Subcutaneous adipose tissue (tissue), 4 donors: ENCODE data around the gene ARHGAP8. TPM values are rescaled to one million over a fixed set of nuclear protein-coding genes. Genes with fewer than 3 reads are reported as not detected.

Source experiments
- CTCF ChIP-seq: fragments of 450-650 bp; IDR thresholded peaks from one replicate; pipeline ENCODE4 v1.5.1; 2016; ENCODE audit warnings: low read depth, mild to moderate bottlenecking, control low read depth, antibody characterized with exemption, moderate library complexity
- total RNA-seq, 4 donors: library from RNA; depleted of rRNA; stranded (reverse); fragments of >200 nt; gene quantifications; one replicate each; pipeline ENCODE4 v1.1.0, GENCODE V29; 2016

Gene ARHGAP8
- total RNA-seq, 4 donors from 2014 or later = 1.3 to 13.4 (median 2.4) TPM

DNA sequence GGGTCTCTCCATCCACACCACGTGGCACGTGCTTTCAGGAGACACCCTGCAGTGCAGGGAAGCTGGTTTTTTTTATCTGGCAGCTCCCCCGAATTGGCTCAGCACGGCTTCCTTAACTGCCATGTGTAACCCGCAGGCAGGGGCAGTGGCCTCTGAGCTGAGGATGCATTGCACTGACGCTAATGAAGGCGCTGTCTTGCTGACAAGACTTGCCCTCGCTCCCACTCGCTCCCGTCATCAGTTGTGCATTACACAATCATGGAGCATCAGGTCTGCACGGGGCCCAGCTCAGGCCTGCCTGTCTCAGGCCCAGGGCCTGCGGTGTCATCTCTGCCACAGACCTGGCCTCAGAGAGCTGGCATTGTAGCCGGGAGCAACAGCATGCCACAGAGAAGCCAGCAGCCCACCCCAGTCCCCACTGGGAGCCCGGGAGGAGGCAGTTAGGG is 95.9 kb downstream of the ARHGAP8 start:
- TF ChIP-seq CTCF = no peak

GRCh38 chr22:44848791-44849420 is 96.5 kb downstream of the ARHGAP8 start:
- no peak for TF ChIP-seq CTCF

- TF ChIP-seq CTCF = no peak
These were observed 98.6 kb downstream of the ARHGAP8 start for GRCh38 chr22:44850946-44851345.

DNA sequence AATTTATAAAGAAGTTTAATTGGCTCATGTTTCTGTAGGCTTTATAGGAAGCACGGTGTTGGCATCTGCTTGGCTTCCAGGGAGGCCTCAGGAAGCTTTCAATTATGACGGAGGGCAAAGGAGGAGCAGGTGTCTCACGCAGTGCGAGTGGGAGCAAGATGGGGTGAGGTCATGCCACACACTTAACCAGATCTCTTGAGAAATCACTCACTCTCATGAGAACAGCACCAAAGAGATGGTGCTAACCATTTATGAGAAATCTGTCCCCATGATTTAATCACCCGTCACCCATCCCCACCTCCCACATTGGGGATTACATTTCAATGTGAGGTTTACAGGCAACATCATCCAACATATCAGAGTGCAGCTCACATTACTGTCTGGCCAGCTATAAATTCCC is 103.5 kb downstream of the ARHGAP8 start:
- no peak for TF ChIP-seq CTCF

GRCh38 chr22:44859641-44860040 is 107.3 kb downstream of the ARHGAP8 start:
- no peak for TF ChIP-seq CTCF

DNA sequence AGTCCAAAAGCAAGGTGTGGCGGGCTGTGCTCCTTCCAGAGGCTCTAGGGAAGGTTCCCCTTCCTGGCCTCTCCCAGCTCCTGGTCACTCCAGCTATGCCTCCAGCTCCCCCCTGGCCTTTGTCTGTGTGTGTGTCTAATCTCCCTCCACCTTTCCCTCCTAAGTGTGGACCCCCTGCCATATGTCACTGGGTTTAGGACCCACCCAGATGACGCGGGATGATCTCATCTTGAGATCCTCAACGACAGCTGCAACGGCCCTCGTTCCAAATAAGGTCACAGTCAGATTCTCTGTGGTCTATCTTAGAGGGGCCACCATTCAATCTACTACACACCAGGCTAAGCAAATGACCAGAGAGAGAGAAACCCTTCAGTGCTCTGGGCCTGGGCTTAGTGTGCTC is 107.9 kb downstream of the ARHGAP8 start:
- no peak for TF ChIP-seq CTCF

DNA sequence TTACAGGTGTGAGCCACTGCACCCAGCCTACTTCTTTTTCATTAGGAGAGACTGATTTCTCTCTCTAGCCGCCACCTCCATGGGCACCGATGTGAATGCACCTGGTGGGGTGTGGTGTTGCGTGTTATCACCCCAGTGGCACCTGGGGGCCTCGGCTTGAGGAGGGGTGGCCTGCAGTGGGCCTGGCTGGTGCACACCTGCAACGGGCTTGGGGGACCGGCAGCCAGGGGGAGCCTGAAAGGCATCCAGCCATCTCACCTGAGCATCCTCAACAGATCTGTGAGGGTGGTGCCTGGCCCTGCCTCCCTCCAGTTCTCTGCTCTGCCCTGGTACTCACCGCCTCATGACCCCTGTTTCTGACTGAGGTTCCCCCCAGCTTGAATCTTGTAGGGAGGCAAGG is 108.9 kb downstream of the ARHGAP8 start:
- no peak for TF ChIP-seq CTCF
